HUES64 (cell line): ENCODE measurements around the gene IRAK2.

Experiments used
- H3K27ac ChIP-seq: 2 replicates; pipeline ENCODE4 v1.7.0; 2013; ENCODE audit warnings: low read depth, low read length, inconsistent platforms
- H3K27me3 ChIP-seq: 2 replicates; pipeline ENCODE4 v1.6.1; 2013; ENCODE audit warnings: mild to moderate bottlenecking, low read length; ENCODE audit not compliant: insufficient read depth
- H3K36me3 ChIP-seq: 2 replicates; pipeline ENCODE4 v1.6.1; 2013; ENCODE audit warnings: mild to moderate bottlenecking, low read length; ENCODE audit not compliant: insufficient read depth
- H3K4me1 ChIP-seq: 2 replicates; pipeline ENCODE4 v1.6.1; 2013; ENCODE audit warnings: mild to moderate bottlenecking, low read length, moderate library complexity; ENCODE audit not compliant: insufficient read depth
- H3K4me3 ChIP-seq: 2 replicates; pipeline ENCODE4 v1.5.1; 2013; ENCODE audit warnings: mild to moderate bottlenecking, low read length, moderate library complexity
- H3K9ac ChIP-seq: 2 replicates; pipeline ENCODE4 v1.6.1; 2013; ENCODE audit warnings: mild to moderate bottlenecking, low read depth, low read length
- H3K9me3 ChIP-seq: 2 replicates; pipeline ENCODE4 v1.6.1; 2013; ENCODE audit warnings: low read depth, low read length; ENCODE audit not compliant: insufficient read depth
- WGBS: fragments of 150-250, 120-280 bp; methylation state at CpG from one replicate; pipeline ENCODE4 v1.1.7; 2013; ENCODE audit warnings: missing lambda C conversion rate; 5-methylcytosine and 5-hydroxymethylcytosine counted together

IRAK2 gene

DNA sequence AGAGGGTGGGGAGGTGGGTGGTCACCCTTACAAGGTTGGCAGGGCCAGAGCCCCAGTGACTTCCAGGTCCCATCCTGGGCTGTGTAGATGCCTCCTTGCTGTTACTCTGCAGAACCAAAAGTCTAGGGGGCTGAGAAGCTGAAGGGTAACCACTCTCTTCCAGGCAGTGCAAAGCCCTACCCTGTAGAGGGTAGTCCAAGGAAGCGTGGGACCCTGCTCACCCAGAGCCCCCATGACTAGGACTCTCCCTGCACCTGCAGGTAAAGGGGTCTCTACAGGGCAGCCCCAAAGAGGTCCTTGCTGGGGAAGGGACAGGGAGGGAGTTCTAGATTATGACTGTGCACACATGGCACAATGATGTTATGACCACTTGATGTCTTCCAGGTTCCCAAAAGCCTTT lies 113.8 kb downstream of the IRAK2 start:
- H3K9me3 ChIP-seq: no peaks in the 10 kb centered on the region
- no peak overlapping the region for H3K27ac ChIP-seq
- no peaks in the 10 kb centered on the region for H3K4me1 ChIP-seq
- 94% methylated on average over 1 of the region's 1 CpG for WGBS
- peaks cover 74% of the 10 kb centered on the region for H3K36me3 ChIP-seq
- no peak overlapping the region for H3K4me3 ChIP-seq
- H3K27me3 ChIP-seq: no peaks in the 10 kb centered on the region
- H3K9ac ChIP-seq: no peak overlapping the region

DNA sequence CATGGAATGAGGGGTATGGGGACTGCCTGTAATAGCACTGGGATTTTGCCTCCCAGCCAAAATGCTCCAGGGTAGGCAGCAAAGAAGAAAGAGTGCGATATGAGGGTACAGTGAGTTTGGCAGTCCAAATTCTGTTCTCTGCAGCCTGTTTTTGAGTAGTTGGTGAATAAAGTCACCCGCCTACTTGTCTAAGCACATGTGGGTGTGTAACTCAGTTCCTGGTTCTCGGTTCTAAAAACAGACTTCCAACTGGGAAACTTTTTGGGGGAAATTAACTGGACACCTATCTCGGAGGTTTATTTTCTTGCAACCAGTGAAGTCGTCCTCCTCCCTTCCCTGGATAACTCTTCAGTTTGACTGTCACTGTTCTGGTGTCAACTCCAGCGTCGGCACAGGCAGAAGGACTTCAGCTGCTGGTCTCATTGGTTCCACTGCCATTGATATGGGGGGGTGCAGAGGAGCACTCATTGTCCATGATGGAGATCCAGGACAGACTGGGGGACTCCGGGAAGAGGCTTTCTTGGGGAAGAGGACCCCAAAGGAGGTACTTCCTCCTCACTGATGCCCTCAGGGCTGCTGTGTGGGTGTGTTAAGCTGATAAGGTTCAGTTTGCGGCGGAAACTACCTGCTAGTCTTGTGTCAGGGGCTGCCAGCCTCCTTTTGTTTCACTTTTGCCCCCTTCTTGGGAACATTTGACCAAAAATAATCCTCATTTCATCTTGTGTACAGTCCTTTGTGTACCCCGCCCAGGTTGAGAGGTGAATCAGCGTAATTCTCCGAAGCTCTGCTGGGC lies 114.9 kb downstream of the IRAK2 start:
- 93% methylated on average over 13 of the region's 13 CpGs for WGBS
- Histone ChIP-seq H3K9me3 (no peaks in the 10 kb centered on the region), H3K36me3 (peaks cover 75% of the 10 kb centered on the region), H3K4me3 (no peak overlapping the region), H3K27me3 (no peaks in the 10 kb centered on the region), H3K9ac (no peak overlapping the region), H3K4me1 (no peaks in the 10 kb centered on the region), H3K27ac (no peak overlapping the region)

DNA sequence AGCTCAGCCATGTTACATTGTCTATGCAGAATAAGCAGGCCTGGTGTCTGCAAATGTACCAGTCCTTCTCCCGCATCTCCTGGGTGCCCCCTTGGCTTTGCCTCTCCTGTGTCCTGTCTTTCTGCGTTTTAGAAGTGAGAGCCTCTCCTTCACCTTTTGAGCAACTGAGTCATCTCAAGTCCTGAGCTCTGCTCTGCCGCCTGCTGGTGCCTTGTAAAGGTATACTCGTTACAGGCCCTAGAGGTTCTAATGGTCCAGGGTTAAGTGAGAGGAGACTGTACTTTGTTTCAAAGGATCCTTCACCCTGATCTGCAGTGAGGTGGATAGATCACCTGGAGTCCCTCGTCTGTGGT lies 115.4 kb downstream of the IRAK2 start:
- H3K27ac ChIP-seq: no peak overlapping the region
- no peak overlapping the region for H3K4me3 ChIP-seq
- H3K9ac ChIP-seq: no peak overlapping the region
- no peaks in the 10 kb centered on the region for H3K27me3 ChIP-seq
- H3K4me1 ChIP-seq: no peaks in the 10 kb centered on the region; the same call in 1 of the 2 replicates
- no peaks in the 10 kb centered on the region for H3K9me3 ChIP-seq
- peaks cover 73% of the 10 kb centered on the region for H3K36me3 ChIP-seq
- 94% methylated on average over 5 of the region's 5 CpGs for WGBS

DNA sequence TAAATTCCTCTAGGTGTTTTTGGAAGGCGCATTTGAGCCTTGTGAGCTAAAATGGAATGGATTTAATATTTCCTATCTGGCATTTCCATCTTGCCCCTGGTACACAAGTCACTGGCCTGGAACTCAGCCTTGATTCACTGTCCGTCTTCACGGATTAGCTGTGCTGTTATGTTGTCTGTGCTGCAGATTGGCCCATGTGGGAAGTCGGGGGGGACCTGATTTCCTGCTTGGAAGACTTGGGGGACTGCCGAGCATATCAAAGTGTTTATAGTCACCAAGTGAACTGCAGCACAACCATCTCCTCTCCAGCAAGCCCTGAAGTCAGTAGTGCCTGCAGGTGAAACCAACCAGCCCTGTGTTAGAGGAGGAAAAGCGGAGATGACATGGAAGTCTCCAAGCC lies 115.9 kb downstream of the IRAK2 start:
- H3K9me3 ChIP-seq: no peaks in the 10 kb centered on the region
- H3K36me3 ChIP-seq: peaks cover 73% of the 10 kb centered on the region
- WGBS: 94% methylated on average over 5 of the region's 6 CpGs

DNA sequence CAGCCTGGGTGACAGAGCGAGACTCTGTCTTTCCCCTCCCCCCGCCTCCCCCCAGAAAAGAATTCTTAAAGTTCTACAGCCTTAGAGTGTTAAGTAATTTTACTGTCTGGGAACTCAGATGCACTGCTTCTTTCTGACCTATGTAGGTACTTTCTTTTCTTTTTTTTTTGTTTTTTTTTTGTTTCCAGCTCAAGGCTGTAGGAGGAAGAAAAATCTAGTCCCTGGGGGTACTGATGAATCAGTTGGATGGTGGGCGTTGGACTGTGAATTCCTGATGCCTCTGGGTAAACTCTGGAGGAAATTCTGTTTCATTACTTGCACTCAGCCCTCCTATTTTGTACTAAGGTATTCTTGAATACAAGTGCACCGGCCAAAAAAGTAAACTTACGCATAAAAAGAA lies 117.2 kb downstream of the IRAK2 start:
- no peak overlapping the region for H3K4me3 ChIP-seq
- WGBS: 95% methylated on average over 4 of the region's 5 CpGs
- H3K36me3 ChIP-seq: peaks cover 60% of the 10 kb centered on the region
- H3K9me3 ChIP-seq: no peaks in the 10 kb centered on the region
- no peak overlapping the region for H3K27ac ChIP-seq
- no peak overlapping the region for H3K9ac ChIP-seq
- peaks cover 7% of the 10 kb centered on the region for H3K4me1 ChIP-seq
- no peaks in the 10 kb centered on the region for H3K27me3 ChIP-seq

More for the DNA sequence above, 115.9 kb downstream of the IRAK2 start:
- Histone ChIP-seq H3K4me1 (no peaks in the 10 kb centered on the region; the same call in 1 of the 2 replicates), H3K27ac (no peak overlapping the region), H3K4me3 (no peak overlapping the region), H3K9ac (no peak overlapping the region), H3K27me3 (no peaks in the 10 kb centered on the region)

DNA sequence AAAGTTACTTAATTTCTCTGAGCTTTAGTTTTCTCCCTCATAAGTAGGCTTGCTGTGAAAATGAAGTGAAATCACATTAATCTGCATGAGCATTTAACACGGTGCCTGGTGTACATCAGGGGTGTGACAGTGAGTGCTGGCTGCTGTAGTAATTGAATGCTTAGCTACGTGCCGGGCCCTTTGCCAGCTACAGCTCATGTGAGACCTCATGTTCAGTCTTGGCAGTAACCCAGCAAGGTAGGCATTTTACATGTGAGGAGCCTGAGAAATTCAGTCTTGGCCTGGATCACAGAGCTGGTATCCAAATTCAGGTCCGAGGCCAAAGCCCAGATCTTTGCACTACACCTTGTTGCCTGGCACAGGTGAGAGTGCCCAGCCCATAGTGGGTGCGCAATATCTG lies 118.9 kb downstream of the IRAK2 start:
- 95% methylated on average over 5 of the region's 5 CpGs for WGBS
- Histone ChIP-seq H3K4me1 (peaks cover 13% of the 10 kb centered on the region), H3K9me3 (no peaks in the 10 kb centered on the region), H3K27me3 (no peaks in the 10 kb centered on the region), H3K27ac (no peak overlapping the region), H3K9ac (no peak overlapping the region), H3K36me3 (peaks cover 47% of the 10 kb centered on the region), H3K4me3 (no peak overlapping the region)

DNA sequence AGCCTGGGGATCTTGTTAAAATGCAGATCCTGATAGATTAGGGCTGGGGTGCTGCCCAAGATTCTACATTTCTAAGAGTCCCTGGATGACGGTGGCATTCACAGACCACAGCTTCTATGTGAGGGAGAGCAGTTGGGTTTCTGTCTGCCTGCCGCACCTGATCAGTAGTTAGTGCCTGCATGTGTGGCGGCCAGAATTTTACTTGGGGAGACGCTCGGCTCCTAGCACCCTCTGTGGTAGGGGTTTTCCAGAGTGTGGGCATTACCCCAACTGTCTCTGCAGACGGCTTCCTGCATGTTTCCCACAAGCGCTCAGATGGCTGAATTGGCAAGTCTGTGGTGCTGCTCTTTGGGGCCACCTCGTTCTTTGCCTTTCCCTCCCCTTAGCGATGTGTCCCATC lies 119.8 kb downstream of the IRAK2 start:
- 94% methylated on average over 9 of the region's 9 CpGs for WGBS
- Histone ChIP-seq H3K9ac (no peak overlapping the region), H3K27me3 (no peaks in the 10 kb centered on the region), H3K9me3 (no peaks in the 10 kb centered on the region), H3K4me1 (peaks cover 13% of the 10 kb centered on the region), H3K4me3 (no peak overlapping the region), H3K27ac (no peak overlapping the region), H3K36me3 (peaks cover 42% of the 10 kb centered on the region)

DNA sequence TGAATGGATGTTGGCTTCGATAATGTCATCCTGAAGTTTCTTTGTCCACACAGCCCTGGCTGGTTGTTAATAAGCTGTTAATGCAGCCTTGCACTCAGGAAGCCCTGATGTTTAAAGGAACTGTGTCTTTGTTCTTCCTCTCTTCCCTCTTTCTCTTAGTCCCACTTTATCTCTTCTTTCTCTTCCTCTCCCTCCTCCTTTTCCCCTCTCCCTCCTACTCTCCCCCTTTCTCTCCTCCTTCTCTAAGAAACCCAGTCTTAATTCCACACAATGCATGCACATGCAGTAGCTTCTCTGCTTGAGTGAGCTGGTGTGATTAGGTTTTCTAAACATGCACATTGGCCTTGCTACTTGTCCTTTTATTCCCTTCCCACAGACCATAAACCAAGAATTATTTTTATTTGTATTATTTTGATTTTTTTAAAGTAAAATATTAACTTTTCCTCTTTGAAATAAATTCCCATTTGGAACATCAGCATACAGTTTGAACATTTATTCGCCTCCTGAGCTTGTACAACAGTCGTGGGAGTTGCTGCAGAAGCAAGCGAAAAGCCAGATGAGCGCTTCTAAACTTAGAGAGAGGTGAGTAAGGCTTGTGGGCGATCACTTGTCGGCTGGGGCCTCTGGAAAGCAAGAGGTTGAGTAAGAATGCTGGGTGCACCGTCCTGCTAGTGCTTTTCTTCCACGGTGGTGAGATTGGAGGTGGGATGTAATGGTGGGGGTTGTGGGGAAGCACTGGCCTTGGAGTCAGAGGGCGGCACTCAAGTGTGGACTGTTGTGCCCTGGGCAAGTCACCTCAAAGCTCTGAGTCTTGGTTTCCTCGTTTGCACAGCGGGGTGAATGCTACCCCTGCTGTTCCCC lies 120.8 kb downstream of the IRAK2 start:
- peaks cover 32% of the 10 kb centered on the region for H3K36me3 ChIP-seq
- H3K4me3 ChIP-seq: no peak overlapping the region
- WGBS: 93% methylated on average over 12 of the region's 12 CpGs
- no peak overlapping the region for H3K27ac ChIP-seq
- no peak overlapping the region for H3K9ac ChIP-seq
- peaks cover 17% of the 10 kb centered on the region for H3K4me1 ChIP-seq
- H3K27me3 ChIP-seq: no peaks in the 10 kb centered on the region
- no peaks in the 10 kb centered on the region for H3K9me3 ChIP-seq

DNA sequence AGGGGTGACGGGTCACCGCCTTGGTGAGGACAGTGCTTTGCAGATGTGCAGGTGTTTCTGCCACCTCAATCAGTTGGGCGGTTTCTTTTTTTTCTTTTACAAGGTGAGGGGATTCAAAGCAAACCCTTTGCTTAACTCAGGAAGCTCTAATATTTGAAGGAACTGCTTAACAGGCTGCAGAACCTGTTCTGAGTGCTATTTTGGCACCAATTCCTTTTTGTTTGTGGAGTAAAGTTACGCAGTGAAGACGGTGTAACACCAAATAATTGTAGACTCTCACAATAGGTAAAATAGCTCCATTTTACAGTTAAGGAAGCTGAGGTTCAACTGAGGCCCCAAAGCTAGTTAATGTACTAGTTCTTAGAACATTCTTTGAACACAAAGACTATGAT lies 121.4 kb downstream of the IRAK2 start:
- 96% methylated on average over 5 of the region's 5 CpGs for WGBS
- Histone ChIP-seq H3K36me3 (peaks cover 26% of the 10 kb centered on the region), H3K27ac (peak overlapping the region; percentile 14; the same call in 1 of the 2 replicates), H3K4me3 (no peak overlapping the region), H3K9ac (no peak overlapping the region), H3K4me1 (peaks cover 17% of the 10 kb centered on the region), H3K27me3 (no peaks in the 10 kb centered on the region), H3K9me3 (no peaks in the 10 kb centered on the region)

DNA sequence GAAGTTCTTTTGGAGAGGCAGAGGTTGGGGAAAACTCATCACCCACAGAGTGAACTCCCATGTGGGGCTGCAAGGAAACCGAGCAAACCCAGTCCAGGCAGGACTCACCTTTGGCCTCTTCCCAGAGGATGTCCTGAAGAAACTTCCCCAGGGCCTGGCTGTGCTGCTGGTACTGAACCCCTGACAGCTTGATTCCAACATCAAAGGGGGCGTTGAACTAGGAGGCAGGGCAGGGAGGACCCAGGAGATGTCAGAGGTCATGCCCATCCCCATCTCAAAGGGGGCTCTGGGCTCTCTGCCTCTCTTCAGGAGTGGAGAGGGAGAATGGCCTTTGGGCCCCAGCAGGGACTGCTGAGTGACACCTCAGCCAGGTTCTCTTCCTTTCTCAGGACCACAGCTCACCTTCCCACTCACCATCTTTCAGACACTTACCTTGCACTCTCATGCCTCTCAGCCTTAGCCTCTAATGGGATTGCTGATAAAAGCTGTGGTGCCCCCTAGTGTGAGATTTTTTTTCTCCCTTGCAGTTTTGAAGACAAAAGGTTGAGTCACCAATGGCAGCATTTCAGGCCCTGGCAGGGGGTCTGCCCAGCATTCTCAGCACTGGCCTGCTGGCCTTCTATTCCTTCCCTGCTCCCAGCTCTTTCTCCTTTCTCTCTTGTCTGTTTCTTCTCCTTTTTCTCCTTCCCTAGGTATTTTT lies 122.0 kb downstream of the IRAK2 start:
- peaks cover 17% of the 10 kb centered on the region for H3K4me1 ChIP-seq
- no peak overlapping the region for H3K9ac ChIP-seq
- H3K27me3 ChIP-seq: no peaks in the 10 kb centered on the region
- peaks cover 25% of the 10 kb centered on the region for H3K36me3 ChIP-seq
- no peak overlapping the region for H3K4me3 ChIP-seq
- no peaks in the 10 kb centered on the region for H3K9me3 ChIP-seq
- 71% methylated on average over 2 of the region's 2 CpGs for WGBS
- H3K27ac ChIP-seq: peak overlapping the region; percentile 14; the same call in 1 of the 2 replicates
